SIG-M5 treated with dmso at 0.1 percent for 504 hours (cell line): ENCODE measurements around the gene TBC1D2B.

Experiments
- DNase-seq: peaks from one replicate; lab custom pipeline; 2025; ENCODE audit not compliant: unreplicated experiment; lab: John Stamatoyannopoulos, UW

TBC1D2B gene

DNA sequence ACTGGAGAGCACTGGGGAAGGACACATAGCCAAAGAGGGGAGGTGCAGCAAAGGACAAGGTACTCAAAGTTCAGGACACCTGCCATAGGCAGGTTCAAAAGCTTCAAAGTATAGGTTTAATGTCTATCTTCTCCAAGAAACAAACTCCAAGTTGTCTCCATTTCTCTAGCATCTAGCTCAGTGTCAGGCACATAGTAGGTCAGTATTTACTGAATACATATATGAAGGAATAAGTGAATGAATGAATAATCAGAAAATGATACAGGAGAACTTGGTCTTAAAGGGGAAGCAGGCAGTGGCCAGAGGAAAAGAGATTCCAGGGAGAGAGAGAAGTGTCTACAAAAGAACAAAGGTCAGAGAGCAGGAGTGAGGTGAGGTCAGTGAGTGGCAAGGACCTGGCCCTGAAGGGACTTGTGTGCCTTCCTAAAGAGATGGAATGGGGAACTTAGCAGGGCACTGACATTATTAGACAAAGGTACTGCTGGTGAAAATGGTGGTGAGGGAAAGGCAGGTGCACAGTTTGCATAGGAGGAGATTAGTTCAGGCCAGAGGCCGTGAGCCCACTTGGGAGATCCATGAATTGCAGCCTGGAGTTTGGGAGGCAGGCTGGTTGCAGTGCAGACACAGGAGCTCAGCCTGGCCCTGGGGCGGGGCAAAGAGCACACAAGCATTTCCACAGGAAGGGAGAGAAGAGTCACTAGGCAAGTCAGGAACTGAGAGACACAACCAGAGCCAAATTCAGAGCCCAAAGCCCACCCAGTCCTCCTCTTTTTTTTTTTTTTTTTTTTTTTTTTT, 21.4 kb downstream of the TBC1D2B start:
- peak; percentile 54 for DNase-seq

DNA sequence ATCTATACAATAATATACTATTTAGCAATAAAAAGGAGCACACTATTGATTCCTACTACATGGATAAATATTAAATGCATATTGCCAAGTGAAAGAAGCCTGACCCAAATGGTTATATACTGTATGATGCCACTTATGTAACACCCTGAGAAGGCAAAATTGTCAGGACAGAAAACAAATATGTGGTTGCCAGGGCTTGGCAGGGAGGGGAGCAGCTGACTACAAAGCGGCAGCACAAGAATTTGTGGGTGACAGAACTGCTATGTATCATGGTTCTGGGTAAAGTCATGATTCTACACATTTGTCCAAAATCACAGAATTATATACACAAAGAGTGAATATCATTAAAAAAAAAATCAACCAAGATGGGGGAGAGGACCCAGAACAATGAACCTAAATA, 22.5 kb downstream of the TBC1D2B start:
- DNase-seq, result no peak

DNA sequence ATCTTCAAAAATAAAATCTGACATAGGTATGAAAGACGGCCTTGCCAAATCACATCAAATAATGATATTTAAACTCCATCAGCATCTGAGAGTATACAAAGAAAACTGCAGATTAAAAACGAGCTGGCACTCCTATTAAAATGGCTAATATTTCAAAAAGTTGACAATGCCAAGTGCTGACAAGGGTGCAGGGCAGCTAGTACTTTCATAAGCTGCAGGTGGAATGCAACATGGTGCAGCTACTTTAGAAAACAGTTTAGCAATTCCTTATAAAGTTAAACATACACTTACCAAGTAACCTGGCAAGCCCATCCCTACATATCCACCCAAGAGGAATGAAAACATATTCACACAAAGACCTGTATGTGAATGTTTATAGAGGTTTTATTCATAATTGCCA, 23.0 kb downstream of the TBC1D2B start:
- no peak for DNase-seq

GRCh38 chr15:78052545-78052944, 25.0 kb downstream of the TBC1D2B start:
- DNase-seq, result no peak

- no peak for DNase-seq
These were observed 25.5 kb downstream of the TBC1D2B start for GRCh38 chr15:78052001-78052401.

- no peak for DNase-seq
These were observed 25.9 kb downstream of the TBC1D2B start for GRCh38 chr15:78051596-78051995.

DNA sequence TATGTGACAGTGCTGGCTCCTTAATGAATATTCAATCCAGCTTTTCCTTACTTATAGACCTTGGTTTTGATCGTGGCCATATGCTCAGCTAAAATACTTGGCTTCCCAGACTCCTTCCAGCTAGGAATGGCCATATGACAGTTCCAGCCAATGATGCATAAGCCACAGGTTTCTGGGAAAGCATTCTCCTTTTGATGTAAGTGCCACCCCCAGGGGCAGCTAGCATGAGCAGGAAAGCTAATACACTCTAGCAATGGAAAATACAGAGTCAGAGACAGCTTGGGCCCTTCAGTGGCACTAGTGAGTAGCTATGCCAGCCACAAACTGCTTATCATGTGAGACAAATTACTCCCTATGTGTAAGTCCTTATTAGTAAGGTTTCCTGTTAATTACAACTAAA, 26.7 kb downstream of the TBC1D2B start:
- no peak for DNase-seq

DNA sequence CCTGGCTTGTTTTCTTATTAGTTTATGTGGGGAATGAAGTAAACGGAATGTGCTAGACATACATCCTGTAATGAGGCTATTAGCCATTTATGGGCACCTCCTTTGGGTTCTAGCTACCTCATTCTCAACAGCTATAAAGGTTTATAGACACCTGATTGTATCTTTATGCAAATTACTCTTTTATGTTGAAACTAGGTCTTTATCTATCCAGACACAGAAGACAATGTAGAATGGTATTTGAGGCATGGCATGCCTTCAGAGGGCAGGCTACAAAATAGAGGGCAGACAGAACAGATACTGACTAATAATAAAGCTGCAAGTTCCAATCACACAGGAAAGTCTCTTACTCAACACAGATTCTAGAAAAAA, 27.1 kb downstream of the TBC1D2B start:
- no peak for DNase-seq

DNA sequence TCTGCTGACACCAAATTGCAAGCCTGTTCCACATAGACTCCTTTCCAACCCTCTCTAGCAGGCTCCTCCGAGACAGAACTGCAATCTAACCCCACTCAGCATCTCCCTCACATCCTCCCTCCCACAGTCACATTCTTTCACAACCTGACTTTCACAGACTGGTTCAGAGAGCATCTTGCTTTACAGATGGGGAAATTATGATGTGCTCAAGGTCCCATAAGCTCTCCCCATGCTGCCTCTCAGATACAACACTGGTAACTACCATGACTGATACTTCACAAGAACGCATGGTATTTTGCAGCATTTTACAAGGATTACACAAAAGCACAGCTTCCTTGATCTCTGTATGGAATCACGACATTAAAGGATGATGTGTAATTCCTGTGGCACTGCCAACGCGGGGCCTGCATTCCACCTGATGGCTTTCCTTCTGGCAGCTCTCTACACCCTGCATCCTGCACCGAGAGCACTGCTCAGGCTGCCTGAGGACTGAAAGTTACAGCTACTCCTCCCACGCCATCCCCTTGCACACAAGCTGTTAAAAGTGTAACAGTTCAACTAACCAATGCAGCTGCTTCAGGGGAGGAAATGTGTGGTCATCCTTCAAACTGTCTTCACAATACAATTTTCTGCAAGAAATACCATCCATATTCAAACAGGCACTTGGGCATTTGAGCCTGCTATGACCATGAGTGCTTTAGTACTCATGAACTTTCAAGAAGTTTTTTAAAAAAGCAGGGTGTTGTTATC, 27.6 kb downstream of the TBC1D2B start:
- peak; percentile 69 for DNase-seq

- DNase-seq, result no peak
These were observed 28.9 kb downstream of the TBC1D2B start for GRCh38 chr15:78048628-78048920.

- peak; percentile 62 for DNase-seq
These were observed 29.5 kb downstream of the TBC1D2B start for GRCh38 chr15:78047761-78048627.

GRCh38 chr15:78046796-78047341, 30.6 kb downstream of the TBC1D2B start:
- DNase-seq, result no peak

GRCh38 chr15:78045189-78045588, 32.3 kb downstream of the TBC1D2B start:
- DNase-seq, result no peak

GRCh38 chr15:78044407-78045155, 32.9 kb downstream of the TBC1D2B start:
- DNase-seq, result peak; percentile 20

- DNase-seq, result no peak
These were observed 35.6 kb downstream of the TBC1D2B start for GRCh38 chr15:78041946-78042345.

GRCh38 chr15:78040653-78041244, 36.8 kb downstream of the TBC1D2B start:
- no peak for DNase-seq

DNA sequence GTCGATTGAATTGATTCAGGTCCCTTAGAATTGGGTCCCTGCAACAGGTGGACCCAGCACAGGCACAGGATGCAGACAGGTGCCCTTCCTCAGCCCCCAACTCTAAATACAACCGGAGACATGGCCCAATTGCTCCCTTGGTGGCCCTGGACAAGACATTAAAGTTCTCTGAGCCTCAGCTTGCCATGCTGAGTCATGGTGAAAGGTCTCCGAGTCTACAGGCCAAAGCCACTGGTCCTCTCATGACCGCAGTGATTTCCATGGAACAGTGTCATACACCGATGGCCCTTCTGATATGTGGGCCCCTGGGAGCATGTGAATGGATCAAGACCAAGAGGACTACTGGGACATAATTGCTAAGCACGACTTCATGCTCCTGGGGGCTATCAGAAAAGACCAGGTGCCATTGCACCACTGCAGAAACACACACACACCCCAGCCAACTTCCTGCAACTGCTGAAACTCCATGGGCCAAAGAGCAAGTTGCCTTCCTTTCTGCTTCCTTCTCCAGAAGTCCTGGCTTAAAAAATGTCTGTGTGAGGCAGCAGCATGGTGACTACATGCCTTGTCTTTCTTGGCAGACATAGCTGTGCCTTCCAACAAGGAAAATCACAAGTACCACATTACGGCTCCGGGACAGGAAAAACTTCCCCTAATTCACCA, 38.8 kb downstream of the TBC1D2B start:
- DNase-seq, result no peak

DNA sequence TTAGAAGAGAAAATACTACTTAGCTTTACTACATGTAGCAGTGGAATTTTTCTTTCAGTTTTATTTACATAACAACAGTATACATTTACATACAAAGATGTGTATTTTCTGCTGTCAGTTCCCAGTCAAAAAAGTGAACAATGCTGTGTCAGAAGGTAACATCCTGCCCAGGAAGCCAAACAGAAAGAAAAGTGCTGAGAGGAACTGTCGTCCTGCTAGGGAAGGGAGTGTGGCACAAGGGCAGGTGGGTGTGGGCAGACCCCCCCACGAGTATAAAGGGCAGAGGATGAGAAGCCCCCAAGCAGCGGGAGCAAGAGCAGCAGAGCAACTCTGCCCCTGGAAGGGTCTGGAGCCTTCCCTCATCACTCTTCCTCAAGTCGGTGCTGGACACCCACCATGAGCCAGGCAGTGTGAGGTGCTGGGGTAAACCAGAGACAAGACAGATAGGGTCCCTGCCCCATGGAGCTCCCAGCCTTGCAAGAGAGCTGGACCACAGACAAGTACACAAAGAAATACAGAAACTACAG, 39.7 kb downstream of the TBC1D2B start:
- no peak for DNase-seq

- no peak for DNase-seq
These were observed 40.2 kb downstream of the TBC1D2B start for GRCh38 chr15:78037328-78037727.
